ENCODE data around the gene GPR151. TPM values are rescaled to one million over a fixed set of nuclear protein-coding genes. Genes with fewer than 3 reads are reported as not detected.

Gene GPR151
- total RNA-seq, 1 experiment from 2014 or later: not detected

DNA sequence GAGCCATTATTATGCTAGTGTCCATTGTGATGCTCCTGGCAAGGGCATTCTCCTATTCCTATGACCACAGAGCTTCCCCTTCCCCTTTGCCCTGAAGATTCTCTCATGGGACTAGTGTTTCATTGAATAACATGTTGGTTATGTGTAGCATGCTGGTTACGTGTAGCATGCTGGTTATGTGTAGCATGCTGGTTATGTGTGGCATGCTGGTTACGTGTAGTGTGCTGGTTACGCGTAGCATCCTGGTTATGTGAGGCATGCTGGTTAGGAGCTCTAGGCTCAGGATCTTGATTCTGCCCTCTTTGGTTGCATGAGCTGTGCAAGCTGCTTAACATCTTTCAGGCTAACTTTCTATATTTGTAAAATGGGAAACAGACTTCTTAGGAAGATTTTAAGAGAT lies 46.5 kb upstream of the GPR151 start:
- Histone ChIP-seq H3K4me3 (ENCODE audit: low read depth in 2 of 2, low read length in 2 of 2) (no peak overlapping the region), H3K9me3 (ENCODE audit: control insufficient read depth, insufficient read depth, low read depth, low read length) (no peaks in the 10 kb centered on the region), H3K4me1 (ENCODE audit: control insufficient read depth, insufficient read depth, low read length) (no peaks in the 10 kb centered on the region), H3K27ac (ENCODE audit: low read length) (no peak overlapping the region), H3K36me3 (ENCODE audit: control insufficient read depth, insufficient read depth, low read length) (no peaks in the 10 kb centered on the region), H3K27me3 (ENCODE audit: control insufficient read depth, insufficient read depth, low read length) (no peaks in the 10 kb centered on the region)
- intact Hi-C loops (cut with micrococcal nuclease; ENCODE audit: unreplicated experiment): no loop called here
- no peak for TF ChIP-seq CTCF (IDR thresholded peaks at IDR 0.05)
- no peak for TF ChIP-seq TCF7L2 (IDR thresholded peaks at IDR 0.05; ENCODE audit: low read depth, low read length)
- no peak for TF ChIP-seq REST (IDR thresholded peaks at IDR 0.05; ENCODE audit: insufficient read depth in 1 of 2, low read depth in 2 of 2, low read length in 1 of 2)
- no peak for TF ChIP-seq SIN3A (IDR thresholded peaks at IDR 0.05; ENCODE audit: borderline replicate concordance, insufficient read depth, low read depth, low read length)
- no peak for TF ChIP-seq POLR2AphosphoS5 (IDR thresholded peaks at IDR 0.05; ENCODE audit: low read depth, low read length)
- DNase-seq (ENCODE audit: low read depth, low spot score) (no peak), ATAC-seq (no peak)
- ChIA-PET POLR2A (no interaction called here), CTCF (interaction anchor here (0.7 kb wide), 1 partner anchor 29 kb away, joined by 4 read pairs; no protein-coding TSS in a partner anchor)
- in situ Hi-C loops (cut with HindIII; ENCODE audit: low pct_unique_long_range_greater_than_20kb, low sequenced_read_pairs): no loop called here
- no TSS peak for BruUV-seq (replicated peaks)

GRCh38 chr5:146561711-146562110 lies 45.7 kb upstream of the GPR151 start:
- Histone ChIP-seq H3K27me3 (ENCODE audit: control insufficient read depth, insufficient read depth, low read length) (no peaks in the 10 kb centered on the region), H3K27ac (ENCODE audit: low read length) (no peak overlapping the region), H3K4me1 (ENCODE audit: control insufficient read depth, insufficient read depth, low read length) (no peaks in the 10 kb centered on the region), H3K9me3 (ENCODE audit: control insufficient read depth, insufficient read depth, low read depth, low read length) (no peaks in the 10 kb centered on the region), H3K36me3 (ENCODE audit: control insufficient read depth, insufficient read depth, low read length) (no peaks in the 10 kb centered on the region), H3K4me3 (ENCODE audit: low read depth in 2 of 2, low read length in 2 of 2) (no peak overlapping the region)
- no peak for ATAC-seq
- ChIA-PET CTCF (no interaction called here), POLR2A (no interaction called here)
- no TSS peak for BruUV-seq (replicated peaks)
- in situ Hi-C loops (cut with HindIII; ENCODE audit: low pct_unique_long_range_greater_than_20kb, low sequenced_read_pairs): no loop called here
- no peak for TF ChIP-seq POLR2AphosphoS5 (IDR thresholded peaks at IDR 0.05; ENCODE audit: low read depth, low read length)
- TF ChIP-seq REST (IDR thresholded peaks at IDR 0.05; ENCODE audit: insufficient read depth in 1 of 2, low read depth in 2 of 2, low read length in 1 of 2): no peak
- TF ChIP-seq TCF7L2 (IDR thresholded peaks at IDR 0.05; ENCODE audit: low read depth, low read length): no peak
- TF ChIP-seq SIN3A (IDR thresholded peaks at IDR 0.05; ENCODE audit: borderline replicate concordance, insufficient read depth, low read depth, low read length): no peak
- TF ChIP-seq CTCF (IDR thresholded peaks at IDR 0.05): no peak
- no peak for DNase-seq (ENCODE audit: low read depth, low spot score)
- intact Hi-C loops (cut with micrococcal nuclease; ENCODE audit: unreplicated experiment): no loop called here
